GM18517 (cell line): ENCODE measurements around the gene HPSE2.
"Not testable (repeated sequence)": the region's sequence is repeated elsewhere in the genome, so short reads cannot be mapped to it uniquely, and the experiment has no call there.

Source experiments
- ATAC-seq: cut with Tn5 transposase; IDR thresholded peaks from one replicate; pipeline ENCODE4 v1.9.1; 2021; ENCODE audit warnings: mild to moderate bottlenecking, moderate library complexity; ENCODE audit not compliant: unreplicated experiment

HPSE2 gene

DNA sequence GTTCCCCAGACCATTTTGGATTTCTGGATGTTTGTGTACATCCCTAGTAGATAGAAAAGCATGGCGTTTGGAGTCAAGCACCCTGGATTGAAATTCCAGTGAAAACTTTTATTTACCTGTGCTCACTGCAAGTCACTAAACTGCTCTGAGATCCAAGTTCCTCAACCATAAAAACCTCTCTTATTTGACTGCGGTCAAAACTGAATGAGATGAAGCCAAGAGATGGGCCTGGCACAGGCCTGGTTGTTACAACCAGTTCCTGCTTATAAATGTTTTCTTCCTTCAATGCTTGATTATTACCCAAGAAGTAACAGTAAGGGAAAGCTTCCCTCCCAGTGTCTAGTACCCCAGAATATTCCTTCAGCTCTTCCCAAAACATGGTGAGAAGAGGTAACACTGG, 718.0 kb downstream of the HPSE2 start:
- ATAC-seq = no peak

DNA sequence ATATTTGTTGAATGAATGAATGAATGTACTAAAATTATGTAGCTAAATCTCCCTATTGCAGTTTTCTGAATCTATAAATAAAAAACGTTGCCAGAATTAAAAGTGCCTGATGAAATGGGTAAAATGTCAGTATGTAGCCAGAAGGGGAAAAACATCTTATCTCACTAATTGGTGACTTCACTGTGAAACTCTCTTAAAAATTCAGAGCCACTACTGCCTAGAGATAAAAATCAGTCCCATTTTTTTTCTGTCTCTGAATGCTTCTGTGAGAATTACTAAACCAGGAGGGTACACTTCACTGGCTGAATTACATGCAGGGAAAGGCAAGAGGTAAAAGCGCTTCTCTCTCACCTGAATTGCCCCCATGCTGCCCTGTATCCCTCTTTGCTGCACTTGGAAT, 719.3 kb downstream of the HPSE2 start:
- no peak for ATAC-seq

DNA sequence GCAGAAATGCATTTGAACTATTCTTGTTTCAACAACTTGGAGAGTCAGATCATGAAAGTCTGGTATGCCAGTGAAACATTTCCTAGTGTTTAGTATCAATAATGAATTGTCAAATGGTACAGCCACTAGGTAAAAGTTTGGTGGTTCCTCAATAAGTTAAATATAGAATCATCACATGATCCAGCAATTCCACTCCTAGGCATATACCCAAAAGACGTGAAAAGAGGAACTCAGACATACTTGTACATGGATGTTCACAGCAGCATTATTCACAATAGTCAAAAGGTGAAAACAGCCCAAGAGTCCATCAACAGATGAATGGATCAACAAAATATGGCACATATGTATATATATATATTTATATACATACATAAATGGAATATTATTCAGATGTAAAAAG, 721.9 kb downstream of the HPSE2 start:
- no peak for ATAC-seq

DNA sequence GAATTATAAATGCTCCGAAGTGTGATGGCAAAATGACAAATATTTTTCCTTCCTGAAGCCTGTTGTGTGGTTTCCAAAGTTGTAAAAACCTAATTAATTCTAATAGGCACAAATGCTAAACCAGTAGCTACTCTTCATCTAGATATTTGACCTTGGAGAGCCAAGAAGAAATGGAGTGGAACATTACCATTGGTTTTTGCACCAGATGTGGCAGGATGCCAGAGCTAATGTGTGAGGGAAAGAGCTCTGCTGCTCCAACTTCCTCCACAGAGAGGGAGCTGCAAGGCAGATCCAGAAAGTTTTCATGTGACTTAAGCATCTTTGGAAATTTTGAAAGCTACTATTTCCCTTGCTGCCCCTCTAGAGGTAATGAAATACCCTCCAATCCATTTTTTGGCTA, 723.8 kb downstream of the HPSE2 start:
- ATAC-seq = no peak

DNA sequence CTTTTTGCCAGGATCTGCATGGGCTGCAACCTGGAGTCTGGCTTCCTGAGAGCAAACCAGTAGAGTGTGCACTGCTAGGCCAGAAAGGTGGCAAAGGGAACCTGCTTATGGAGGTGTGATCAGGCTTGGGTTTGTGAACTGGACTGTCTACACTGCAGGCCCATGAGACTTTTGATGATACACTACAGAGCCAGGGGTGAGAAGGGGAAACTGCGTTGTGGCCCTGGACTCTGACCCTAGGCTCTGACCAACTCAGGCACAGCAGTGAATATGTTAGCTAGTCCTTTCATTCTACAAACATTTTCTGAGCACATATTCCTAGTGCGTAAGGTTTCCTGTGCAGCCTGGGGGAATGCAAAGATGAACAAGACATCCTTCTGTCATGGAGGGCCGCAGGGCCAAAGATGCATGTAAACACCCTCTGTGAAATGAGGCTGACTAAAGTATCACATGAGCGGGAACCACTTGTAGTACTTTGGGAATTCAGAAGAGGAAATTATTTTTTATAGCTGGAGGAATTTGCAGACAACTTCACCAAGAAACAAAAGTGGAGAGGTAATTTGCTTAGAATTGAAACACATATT, 725.1 kb downstream of the HPSE2 start:
- ATAC-seq = no peak

DNA sequence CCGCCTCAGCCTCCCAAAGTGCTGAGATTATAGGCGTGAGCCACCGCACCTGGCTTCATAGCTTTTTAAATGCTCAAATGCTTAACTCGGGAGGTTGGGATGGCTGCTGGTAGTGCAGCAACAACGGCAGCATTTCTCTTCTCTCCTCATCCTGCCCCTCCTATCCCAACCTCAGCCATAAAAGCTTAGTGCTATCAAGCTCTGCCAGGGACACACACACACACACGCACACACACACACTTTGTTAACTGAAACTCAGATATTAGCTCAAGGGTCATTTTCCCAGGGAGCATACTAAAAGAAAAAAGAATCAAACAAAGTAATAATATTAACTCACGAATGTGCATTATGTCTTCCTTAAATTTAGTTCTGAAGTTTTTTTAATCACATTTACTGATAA, 725.9 kb downstream of the HPSE2 start:
- ATAC-seq = no peak

DNA sequence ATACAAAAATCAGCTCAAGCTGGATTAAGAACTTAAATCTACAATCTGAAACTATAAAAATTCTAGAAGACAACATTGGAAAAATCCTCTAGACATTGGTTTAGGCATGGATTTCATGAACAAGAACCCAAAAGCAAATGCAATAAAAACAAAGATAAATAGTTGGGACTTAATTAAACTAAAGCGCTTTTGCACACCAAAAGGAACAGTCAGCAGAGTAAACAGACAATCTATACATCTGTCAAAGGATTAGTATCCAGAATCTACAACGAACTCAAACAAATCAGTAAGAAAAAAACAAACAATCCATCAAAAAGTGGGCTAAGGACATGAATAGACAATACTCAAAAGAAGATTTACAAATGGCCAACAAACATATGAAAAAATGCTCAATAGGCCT, 733.1 kb downstream of the HPSE2 start:
- not testable (repeated sequence) for ATAC-seq

DNA sequence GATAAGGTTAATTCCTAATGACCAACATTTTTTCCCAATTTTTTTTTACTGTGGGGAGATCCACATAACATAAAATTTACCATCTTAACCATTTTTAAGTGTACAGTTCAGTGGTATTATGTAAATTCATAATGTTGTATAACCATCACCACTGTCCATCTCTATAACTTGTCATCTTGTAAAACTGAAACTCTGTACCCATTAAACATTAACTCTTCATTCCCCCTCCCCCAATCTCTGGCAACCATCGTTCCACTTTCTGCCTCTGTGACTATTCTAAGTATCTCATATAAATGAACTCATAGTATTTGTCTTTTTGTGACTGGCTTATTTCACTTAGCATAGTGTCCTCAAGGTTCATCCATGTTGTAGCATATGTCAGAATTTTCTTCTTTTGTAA, 742.9 kb downstream of the HPSE2 start:
- peak; percentile 65 for ATAC-seq

DNA sequence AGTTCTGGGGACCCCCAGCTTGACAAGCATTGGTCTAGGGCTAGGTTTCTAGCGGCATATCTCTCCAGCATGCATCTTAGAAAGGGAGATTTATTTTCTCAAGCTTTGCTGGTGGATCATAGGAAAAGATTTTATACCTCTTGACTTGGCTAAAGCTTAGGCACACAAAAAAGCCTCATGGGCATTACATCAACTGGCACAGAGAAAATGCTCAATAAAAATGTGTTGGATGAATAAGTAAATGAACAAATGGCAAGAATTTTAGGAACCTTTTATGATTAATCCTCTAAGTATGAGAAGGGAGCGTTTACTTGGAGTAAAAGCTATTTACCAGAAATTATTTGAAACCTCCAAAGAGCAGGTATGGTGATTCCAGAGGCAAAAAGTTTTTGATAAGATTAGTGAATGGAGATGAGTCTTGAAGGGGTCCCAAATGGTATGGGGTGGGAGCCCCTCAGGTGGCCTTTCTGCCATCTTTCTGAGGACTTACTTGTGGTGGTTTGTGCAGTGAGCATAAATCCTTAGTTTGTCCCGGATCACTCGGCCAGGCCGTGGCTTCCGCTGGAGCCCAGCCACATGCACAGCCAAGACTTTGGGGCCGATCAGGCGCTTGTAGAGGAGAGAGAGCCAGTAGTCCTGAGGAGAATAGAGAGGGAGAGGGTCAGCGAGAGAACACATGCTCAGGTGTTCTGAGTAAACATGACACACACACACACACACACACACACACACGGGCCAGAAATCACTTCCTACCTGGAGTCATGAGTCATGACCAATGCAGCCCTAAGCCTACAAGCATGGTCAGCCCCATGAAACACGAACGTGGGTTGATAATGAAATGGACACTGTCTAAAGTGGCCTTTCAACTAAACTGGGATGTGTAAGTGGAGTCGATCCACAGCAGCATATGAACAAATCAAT, 745.8 kb downstream of the HPSE2 start:
- no peak for ATAC-seq

DNA sequence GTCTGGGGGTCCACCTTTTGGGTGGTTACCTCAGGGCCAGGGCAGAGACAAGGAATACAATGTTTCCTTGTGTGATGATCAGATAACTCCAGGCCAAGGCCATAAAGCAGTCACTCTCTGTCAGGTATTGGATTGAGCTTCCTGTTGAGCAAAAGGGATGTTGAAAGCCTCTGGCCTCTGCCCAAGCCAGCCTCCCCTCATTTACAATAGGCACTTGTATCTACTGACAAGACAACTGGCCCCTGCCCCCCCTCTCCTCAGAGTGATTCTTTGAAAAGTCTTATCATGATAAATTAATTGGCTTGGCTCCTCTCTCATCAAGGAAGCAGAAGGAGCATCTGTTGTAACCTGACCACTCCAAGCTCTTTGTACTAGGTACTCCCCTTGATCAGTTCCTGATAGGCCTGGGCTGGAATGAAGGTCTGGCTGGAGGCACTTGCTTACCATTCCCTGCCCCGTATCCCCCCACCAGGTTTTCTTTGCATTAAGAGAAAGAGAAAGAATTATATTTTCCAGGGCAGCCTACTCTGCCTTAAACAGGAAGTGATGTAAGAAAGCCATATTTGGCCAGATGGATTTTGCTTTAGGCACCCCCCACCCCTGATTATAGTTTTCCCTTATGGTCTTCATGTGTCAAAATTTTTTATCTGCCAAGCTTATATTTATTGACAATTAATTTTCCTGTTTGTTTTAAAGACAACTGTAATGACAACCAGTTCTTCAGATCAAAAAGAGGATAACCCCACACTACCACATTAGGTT, 746.8 kb downstream of the HPSE2 start:
- ATAC-seq = no peak

DNA sequence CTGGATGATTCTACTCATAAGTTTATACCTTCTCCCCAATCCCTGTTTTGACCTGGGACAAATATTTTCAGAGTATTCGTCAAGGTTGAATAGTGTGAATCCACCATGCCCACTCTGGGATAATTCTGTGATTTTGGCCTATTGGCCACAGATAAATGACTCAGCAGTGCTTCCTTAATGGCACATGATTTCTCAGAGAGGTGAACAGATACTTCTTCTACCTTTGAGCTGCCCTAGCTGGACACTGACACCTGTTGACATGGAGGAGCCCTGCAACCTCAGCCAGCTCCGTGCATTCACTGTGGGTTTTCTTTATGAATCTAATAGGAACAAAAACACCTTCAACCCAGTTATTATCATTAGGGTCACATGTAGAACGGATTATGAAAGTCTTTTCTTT, 748.0 kb downstream of the HPSE2 start:
- no peak for ATAC-seq

DNA sequence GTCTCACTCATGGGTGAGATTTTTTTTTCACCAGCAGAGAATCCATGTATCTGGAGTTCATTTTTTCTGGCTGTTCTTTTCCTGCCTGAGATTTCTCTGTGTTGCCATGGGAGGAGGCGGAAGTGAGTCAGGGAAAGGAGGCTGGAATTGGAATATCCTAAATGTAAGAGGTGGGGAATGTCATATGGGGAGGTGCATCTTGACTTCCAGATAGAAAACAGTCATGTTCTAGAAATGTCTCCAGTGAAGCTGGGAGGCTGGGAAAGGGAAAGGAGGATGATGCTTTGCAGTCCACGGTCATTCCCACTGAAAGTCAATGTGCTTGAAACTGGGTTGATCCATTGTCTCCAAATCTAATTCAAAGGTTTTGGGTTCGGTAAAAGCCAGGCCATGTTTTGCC, 749.2 kb downstream of the HPSE2 start:
- ATAC-seq = no peak

DNA sequence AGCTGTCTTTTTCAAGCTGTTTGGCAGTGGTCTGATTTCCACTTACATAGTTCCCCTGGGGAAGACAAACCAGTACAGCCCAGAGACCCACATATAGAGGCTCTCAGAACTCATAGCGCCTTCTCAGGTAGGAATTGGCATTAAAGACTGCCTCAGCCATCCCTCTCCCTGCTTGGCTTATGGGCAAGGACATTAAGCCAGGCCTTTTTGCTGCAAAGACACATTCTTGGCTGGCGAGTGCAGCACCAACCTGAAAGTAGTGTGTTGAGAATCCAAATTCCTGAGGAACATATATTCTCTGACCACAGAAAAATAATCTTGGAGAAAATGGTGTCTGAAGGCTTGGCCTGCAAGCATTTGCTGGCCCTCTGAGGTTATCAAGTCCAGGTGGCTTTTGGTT, 749.7 kb downstream of the HPSE2 start:
- no peak for ATAC-seq

DNA sequence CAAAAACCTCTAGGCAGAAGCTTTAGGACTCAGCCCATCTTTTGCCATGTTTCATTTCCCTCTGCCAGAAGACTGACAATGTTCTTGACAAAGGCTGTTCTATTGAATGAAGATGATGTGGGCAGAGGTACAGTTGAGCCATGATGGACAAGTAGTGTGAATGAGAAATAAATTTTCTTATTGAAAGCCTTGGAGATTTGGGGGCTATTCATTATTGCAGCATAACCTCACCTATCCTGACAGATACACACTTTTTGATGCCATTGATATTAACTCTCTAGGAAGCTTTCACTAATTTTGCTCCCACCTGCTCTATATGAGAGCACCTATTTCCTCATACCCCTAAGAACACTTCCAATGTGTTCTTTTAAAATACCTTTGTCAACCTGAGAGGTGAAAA, 752.0 kb downstream of the HPSE2 start:
- no peak for ATAC-seq

DNA sequence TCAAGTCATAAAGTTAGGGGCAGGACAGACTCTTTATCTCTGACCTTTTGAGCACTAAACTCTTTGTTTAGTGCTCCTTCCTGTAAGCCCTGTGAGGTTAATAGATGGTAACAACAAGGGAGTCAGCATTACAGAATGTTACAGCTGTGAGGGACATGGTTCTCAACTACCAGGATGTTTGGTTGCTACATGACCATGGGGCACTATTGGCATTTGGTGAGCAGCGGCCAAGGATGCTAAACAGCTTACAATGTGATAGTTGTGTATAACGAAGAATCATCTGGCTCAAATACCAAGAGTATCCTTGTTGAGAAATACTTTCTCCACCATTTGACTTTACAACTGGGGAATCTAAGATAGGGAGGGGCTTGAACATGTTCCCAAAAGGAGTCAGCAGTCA, 753.6 kb downstream of the HPSE2 start:
- no peak for ATAC-seq

DNA sequence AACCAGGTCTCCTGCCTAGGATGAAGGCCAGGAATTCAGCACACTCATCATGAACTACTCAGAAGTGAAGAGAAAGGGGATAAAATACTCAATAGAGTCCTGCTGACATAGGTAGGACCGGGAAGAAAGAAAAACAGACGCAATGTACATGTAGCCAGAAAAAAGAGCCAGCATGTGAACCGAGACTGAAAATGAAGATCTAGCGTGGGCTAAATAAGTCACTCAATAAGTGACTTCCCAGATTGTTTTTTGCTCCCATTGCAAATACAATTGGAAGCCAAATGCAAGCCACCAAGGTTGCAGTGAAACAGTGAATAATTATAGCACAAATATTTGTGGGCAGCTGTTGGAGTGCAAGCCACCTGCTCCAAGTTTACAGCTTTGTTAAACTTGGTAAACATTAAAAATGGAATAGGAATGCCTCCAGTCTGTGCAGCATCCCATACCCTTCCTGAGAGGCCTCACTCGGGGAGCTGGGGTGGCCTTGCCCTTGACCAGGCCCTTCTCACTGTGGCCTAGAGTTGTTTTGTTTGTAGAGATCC, 754.2 kb downstream of the HPSE2 start:
- ATAC-seq = no peak

DNA sequence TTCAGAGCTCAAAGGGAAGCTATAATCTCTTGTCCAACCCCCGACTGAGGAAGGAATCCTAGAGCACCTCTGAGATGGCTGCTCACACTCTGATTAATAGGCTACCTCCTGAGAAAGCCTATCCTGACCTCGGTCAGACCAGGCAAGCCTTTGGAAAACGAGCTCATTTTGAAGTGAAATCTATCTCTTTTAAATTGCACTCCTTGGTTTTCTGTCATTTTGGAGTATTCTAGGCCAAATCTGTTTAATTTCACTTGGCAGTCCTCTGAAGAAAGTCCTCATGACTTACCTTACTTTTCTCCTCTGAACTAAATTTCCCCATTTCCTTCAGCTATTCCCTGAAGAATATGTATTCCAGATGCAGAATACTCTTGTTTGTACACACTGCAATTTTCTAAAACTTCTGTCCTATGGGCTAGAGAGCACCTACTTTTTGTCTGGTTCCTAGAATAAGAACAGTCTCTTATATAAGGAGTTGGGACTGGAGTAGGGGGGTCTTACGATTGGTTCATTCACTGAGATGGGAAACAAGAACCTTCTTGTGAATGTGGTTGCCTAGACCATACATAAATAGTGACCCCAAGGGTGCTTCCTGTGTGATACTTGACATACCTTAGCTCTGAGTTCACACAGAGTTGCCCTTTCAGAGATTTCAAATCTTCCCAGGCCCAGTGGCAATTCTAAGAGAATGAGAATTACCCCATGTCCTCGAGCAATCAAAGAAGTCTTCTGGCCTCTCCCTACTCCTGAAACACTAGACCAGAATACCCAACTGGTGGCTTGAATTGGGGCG, 757.0 kb downstream of the HPSE2 start:
- ATAC-seq = no peak

DNA sequence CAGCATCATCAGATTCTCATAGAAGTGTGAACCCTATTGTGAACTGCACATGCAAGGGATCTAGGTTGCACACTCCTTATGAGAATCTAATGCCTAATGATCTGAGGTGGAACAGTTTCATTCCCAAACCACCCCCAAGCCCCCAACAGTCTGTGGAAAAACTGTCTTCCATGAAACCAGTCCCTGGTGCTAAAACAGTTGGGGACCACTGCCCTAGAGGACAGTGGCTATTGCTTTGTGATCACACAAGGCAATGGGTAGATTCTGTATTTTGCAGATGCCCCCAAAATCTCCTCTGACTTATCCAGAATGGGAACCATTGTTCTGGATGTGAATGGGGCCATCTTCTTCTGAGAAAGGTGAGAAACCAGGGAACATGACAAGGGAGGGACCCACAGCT, 757.8 kb downstream of the HPSE2 start:
- ATAC-seq = no peak

DNA sequence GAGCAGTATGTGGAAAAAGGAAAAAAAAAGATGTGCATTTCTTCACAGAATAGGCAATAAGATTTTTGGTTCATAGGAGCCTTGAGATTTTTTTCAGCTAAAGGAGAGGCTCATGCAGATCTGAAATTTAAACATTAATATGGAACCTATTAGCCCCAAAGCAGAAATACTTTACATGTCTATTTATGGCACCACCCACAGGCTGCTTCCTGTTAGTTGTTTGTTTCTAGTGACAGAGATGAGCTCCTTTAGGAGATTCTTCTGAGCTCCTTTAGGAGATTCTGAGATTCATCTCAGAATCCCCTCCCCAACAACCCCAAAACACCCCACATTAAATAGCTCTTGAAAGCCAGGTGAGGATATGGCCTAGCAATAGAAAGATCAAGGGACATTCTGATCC, 761.0 kb downstream of the HPSE2 start:
- ATAC-seq = no peak

DNA sequence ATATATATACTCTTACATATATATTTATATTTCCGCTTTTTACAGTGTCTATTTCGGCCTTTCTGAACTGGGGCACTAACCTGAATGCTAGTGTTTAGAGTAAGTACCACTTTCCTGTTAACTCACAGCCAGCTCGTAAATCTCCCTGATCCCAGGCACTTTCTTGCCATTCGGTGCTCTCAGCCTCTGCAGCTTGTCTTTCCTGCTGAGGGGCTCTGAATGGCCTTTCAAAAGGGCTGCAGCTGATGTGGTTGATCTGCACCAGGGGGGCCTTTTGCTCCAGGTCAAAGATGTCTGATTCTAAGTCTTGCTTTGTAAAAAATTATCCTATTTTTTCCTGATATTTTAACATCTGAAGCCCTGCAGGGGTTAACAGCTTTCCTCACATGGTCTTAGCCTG, 763.5 kb downstream of the HPSE2 start:
- ATAC-seq = no peak

DNA sequence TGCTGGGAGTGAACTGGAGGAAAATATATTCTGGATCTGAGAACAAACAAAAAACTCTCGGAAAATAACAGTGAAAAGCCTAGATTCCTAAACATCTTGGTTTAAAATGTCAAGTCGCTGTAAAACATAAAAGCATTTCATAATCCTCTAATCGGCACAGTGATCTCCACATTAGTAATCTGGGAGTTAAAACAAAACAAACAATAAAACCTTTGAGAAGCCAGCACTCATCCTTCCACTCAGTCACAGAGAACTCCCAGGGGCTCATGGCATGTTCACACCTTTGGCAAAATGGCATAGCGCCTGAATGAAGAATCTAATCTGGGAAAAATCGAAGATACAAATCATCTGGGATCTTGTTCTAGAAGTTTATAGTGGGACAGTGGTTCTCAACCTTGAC, 764.8 kb downstream of the HPSE2 start:
- ATAC-seq = no peak
